Activated CD4-positive, alpha-beta memory T cell treated with anti-CD3 and anti-CD28 coated beads for 36 hours (primary cell): ENCODE data around the gene FUBP3. TPM values are rescaled to one million over a fixed set of nuclear protein-coding genes. Genes with fewer than 3 reads are reported as not detected.
"Not testable (repeated sequence)": the region's sequence is repeated elsewhere in the genome, so short reads cannot be mapped to it uniquely, and the experiment has no call there.

ENCODE experiments used
- CTCF ChIA-PET: fragments of 350-600 bp; sonication (Branson Sonifier 250); formaldehyde crosslinking; loops from one replicate; lab custom pipeline; 2021; ENCODE audit warnings: antibody characterized with exemption, inconsistent platforms; lab: Charles Lee
- POLR2A ChIA-PET: fragments of 350-600 bp; sonication (Branson Sonifier 250); formaldehyde crosslinking; loops from one replicate; lab custom pipeline; 2021; ENCODE audit warnings: antibody characterized with exemption; lab: Charles Lee
- DNase-seq: peaks from one replicate; pipeline ENCODE4 v3.0.0-alpha.2; 2020
- H3K27ac Mint-ChIP-seq: one replicate; pipeline ENCODE4 v1.8.0; 2021; ENCODE audit warnings: mixed read lengths
- H3K27me3 Mint-ChIP-seq: one replicate; pipeline ENCODE4 v1.8.0; 2021; ENCODE audit warnings: mixed read lengths
- H3K36me3 Mint-ChIP-seq: one replicate; pipeline ENCODE4 v1.8.0; 2021; ENCODE audit warnings: mixed read lengths
- H3K4me1 Mint-ChIP-seq: one replicate; pipeline ENCODE4 v1.8.0; 2021; ENCODE audit warnings: low read depth, mixed read lengths
- H3K4me3 Mint-ChIP-seq: one replicate; pipeline ENCODE4 v1.8.0; 2021; ENCODE audit warnings: mild to moderate bottlenecking, mixed read lengths
- H3K9me3 Mint-ChIP-seq: one replicate; pipeline ENCODE4 v1.8.0; 2021; ENCODE audit warnings: mixed read lengths
- intact Hi-C: fragments of 100-400 bp; cut with micrococcal nuclease; formaldehyde crosslinking; loops from one replicate; pipeline ENCODE4 v1.15.1; 2023
- total RNA-seq, 2 experiments: library from RNA; stranded (reverse); gene quantifications; one replicate each; pipeline ENCODE4 v1.2.3, GENCODE V29; 2021

Gene FUBP3
- total RNA-seq, 2 experiments from 2014 or later, result 31.8 to 37.5 TPM

GRCh38 chr9:130562525-130562924, 16.9 kb upstream of the FUBP3 start:
- H3K9me3 Mint-ChIP-seq, intact Hi-C loops, CTCF ChIA-PET, H3K4me3 Mint-ChIP-seq, H3K27me3 Mint-ChIP-seq, H3K4me1 Mint-ChIP-seq, POLR2A ChIA-PET, H3K27ac Mint-ChIP-seq, H3K36me3 Mint-ChIP-seq, DNase-seq: not testable (repeated sequence)

GRCh38 chr9:130563797-130564196, 15.6 kb upstream of the FUBP3 start:
- intact Hi-C loops, result no loop called here
- CTCF ChIA-PET, result no interaction called here
- no peaks in the 10 kb centered on the region for H3K36me3 Mint-ChIP-seq
- DNase-seq, result no peak
- no peaks in the 10 kb centered on the region for H3K4me1 Mint-ChIP-seq
- POLR2A ChIA-PET, result no interaction called here
- no peaks in the 10 kb centered on the region for H3K9me3 Mint-ChIP-seq
- peaks cover 6% of the 10 kb centered on the region for H3K27me3 Mint-ChIP-seq
- H3K4me3 Mint-ChIP-seq, result no peak overlapping the region
- no peak overlapping the region for H3K27ac Mint-ChIP-seq

- ChIA-PET CTCF (no interaction called here), POLR2A (no interaction called here)
- Mint-ChIP-seq H3K9me3 (no peaks in the 10 kb centered on the region), H3K4me3 (no peak overlapping the region), H3K27me3 (peaks cover 6% of the 10 kb centered on the region), H3K27ac (no peak overlapping the region), H3K36me3 (no peaks in the 10 kb centered on the region), H3K4me1 (no peaks in the 10 kb centered on the region)
- intact Hi-C loops, result no loop called here
- DNase-seq, result no peak
Observed at GRCh38 chr9:130565792-130566191, 13.6 kb upstream of the FUBP3 start.

GRCh38 chr9:130570208-130570607, 9.2 kb upstream of the FUBP3 start:
- DNase-seq, result no peak
- no peaks in the 10 kb centered on the region for H3K4me1 Mint-ChIP-seq
- no peak overlapping the region for H3K4me3 Mint-ChIP-seq
- no peak overlapping the region for H3K27ac Mint-ChIP-seq
- POLR2A ChIA-PET, result no interaction called here
- H3K27me3 Mint-ChIP-seq, result no peaks in the 10 kb centered on the region
- intact Hi-C loops, result no loop called here
- no peaks in the 10 kb centered on the region for H3K36me3 Mint-ChIP-seq
- H3K9me3 Mint-ChIP-seq, result no peaks in the 10 kb centered on the region
- CTCF ChIA-PET, result no interaction called here

GRCh38 chr9:130575514-130575913, 3.9 kb upstream of the FUBP3 start:
- H3K9me3 Mint-ChIP-seq, result no peaks in the 10 kb centered on the region
- H3K4me3 Mint-ChIP-seq, result no peak overlapping the region
- ChIA-PET POLR2A (no interaction called here), CTCF (interaction anchor here (0.9 kb wide), 1 partner anchor 14 kb away, joined by 3 read pairs; no protein-coding TSS in a partner anchor)
- H3K36me3 Mint-ChIP-seq, result no peaks in the 10 kb centered on the region
- no peaks in the 10 kb centered on the region for H3K27me3 Mint-ChIP-seq
- intact Hi-C loops, result loop anchor here (5.0 kb wide), 1 partner anchor 333 kb away; no protein-coding TSS in a partner anchor
- DNase-seq, result no peak
- peaks cover 18% of the 10 kb centered on the region for H3K4me1 Mint-ChIP-seq
- no peak overlapping the region for H3K27ac Mint-ChIP-seq

GRCh38 chr9:130576176-130576575, 3.2 kb upstream of the FUBP3 start:
- Mint-ChIP-seq H3K27ac (no peak overlapping the region), H3K9me3 (no peaks in the 10 kb centered on the region), H3K27me3 (no peaks in the 10 kb centered on the region), H3K36me3 (no peaks in the 10 kb centered on the region), H3K4me3 (no peak overlapping the region), H3K4me1 (peaks cover 25% of the 10 kb centered on the region)
- no peak for DNase-seq
- intact Hi-C loops, result loop anchor here (5.0 kb wide), 1 partner anchor 334 kb away; no protein-coding TSS in a partner anchor
- POLR2A ChIA-PET, result no interaction called here
- CTCF ChIA-PET, result interaction anchor here (0.9 to 1.5 kb wide), 2 partner anchors 13 to 106 kb away, joined by 3 read pairs; no protein-coding TSS in a partner anchor

- Mint-ChIP-seq H3K27me3 (no peaks in the 10 kb centered on the region), H3K27ac (peak overlapping the region; percentile 80), H3K9me3 (no peaks in the 10 kb centered on the region), H3K4me1 (peaks cover 40% of the 10 kb centered on the region), H3K4me3 (peak overlapping the region; percentile 85), H3K36me3 (peaks cover 2% of the 10 kb centered on the region)
- CTCF ChIA-PET, result interaction anchor here (0.6 kb wide), 2 partner anchors 11 to 364 kb away, joined by 4 to 5 read pairs; no protein-coding TSS in a partner anchor
- no peak for DNase-seq
- intact Hi-C loops, result loop anchor here (5.0 kb wide), 2 partner anchors 102 to 338 kb away; no protein-coding TSS in a partner anchor
- POLR2A ChIA-PET, result interaction anchor here (1.5 to 1.6 kb wide), 2 partner anchors 12 to 14 kb away, joined by 3 to 4 read pairs; no protein-coding TSS in a partner anchor
Observed at GRCh38 chr9:130579738-130580463, 524 bp downstream of the FUBP3 start.

- ChIA-PET CTCF (no interaction called here), POLR2A (no interaction called here)
- intact Hi-C loops, result loop anchor here (5.0 kb wide), 1 partner anchor 101 kb away; no protein-coding TSS in a partner anchor
- Mint-ChIP-seq H3K4me3 (no peak overlapping the region), H3K4me1 (peaks cover 45% of the 10 kb centered on the region), H3K9me3 (no peaks in the 10 kb centered on the region), H3K36me3 (peaks cover 3% of the 10 kb centered on the region), H3K27me3 (no peaks in the 10 kb centered on the region), H3K27ac (no peak overlapping the region)
- no peak for DNase-seq
Observed at GRCh38 chr9:130581766-130582165, 2.4 kb downstream of the FUBP3 start.

- H3K36me3 Mint-ChIP-seq, result peaks cover 3% of the 10 kb centered on the region
- no peaks in the 10 kb centered on the region for H3K9me3 Mint-ChIP-seq
- H3K4me1 Mint-ChIP-seq, result peaks cover 38% of the 10 kb centered on the region
- ChIA-PET POLR2A (no interaction called here), CTCF (no interaction called here)
- intact Hi-C loops, result loop anchor here (5.0 kb wide), 1 partner anchor 99 kb away; no protein-coding TSS in a partner anchor
- H3K4me3 Mint-ChIP-seq, result no peak overlapping the region
- no peaks in the 10 kb centered on the region for H3K27me3 Mint-ChIP-seq
- no peak for DNase-seq
- no peak overlapping the region for H3K27ac Mint-ChIP-seq
Observed at GRCh38 chr9:130583271-130583670, 3.9 kb downstream of the FUBP3 start.

- Mint-ChIP-seq H3K4me1 (peaks cover 22% of the 10 kb centered on the region), H3K9me3 (no peaks in the 10 kb centered on the region), H3K27ac (no peak overlapping the region), H3K36me3 (peaks cover 2% of the 10 kb centered on the region), H3K27me3 (no peaks in the 10 kb centered on the region), H3K4me3 (no peak overlapping the region)
- intact Hi-C loops, result no loop called here
- CTCF ChIA-PET, result interaction anchor here (1.4 kb wide), 1 partner anchor 94 kb away, joined by 4 read pairs; no protein-coding TSS in a partner anchor
- POLR2A ChIA-PET, result no interaction called here
- DNase-seq, result no peak
Observed at GRCh38 chr9:130587921-130588320, 8.5 kb downstream of the FUBP3 start.

GRCh38 chr9:130588416-130588815, 9.0 kb downstream of the FUBP3 start:
- no peak overlapping the region for H3K27ac Mint-ChIP-seq
- DNase-seq, result no peak
- ChIA-PET POLR2A (no interaction called here), CTCF (interaction anchor here (1.3 to 1.4 kb wide), 2 partner anchors 12 to 94 kb away, joined by 3 to 4 read pairs; no protein-coding TSS in a partner anchor)
- no peaks in the 10 kb centered on the region for H3K9me3 Mint-ChIP-seq
- H3K4me1 Mint-ChIP-seq, result peaks cover 18% of the 10 kb centered on the region
- no peaks in the 10 kb centered on the region for H3K27me3 Mint-ChIP-seq
- H3K36me3 Mint-ChIP-seq, result peaks cover 2% of the 10 kb centered on the region
- intact Hi-C loops, result no loop called here
- no peak overlapping the region for H3K4me3 Mint-ChIP-seq

GRCh38 chr9:130589754-130590153, 10.4 kb downstream of the FUBP3 start:
- CTCF ChIA-PET, result interaction anchor here (1.3 kb wide), 1 partner anchor 14 kb away, joined by 3 read pairs; no protein-coding TSS in a partner anchor
- H3K27ac Mint-ChIP-seq, result no peak overlapping the region

More at GRCh38 chr9:130589754-130590153, 10.4 kb downstream of the FUBP3 start:
- Mint-ChIP-seq H3K27me3 (no peaks in the 10 kb centered on the region), H3K4me1 (peaks cover 18% of the 10 kb centered on the region), H3K4me3 (no peak overlapping the region), H3K9me3 (no peaks in the 10 kb centered on the region), H3K36me3 (peaks cover 2% of the 10 kb centered on the region)
- no peak for DNase-seq
- intact Hi-C loops, result no loop called here
- POLR2A ChIA-PET, result no interaction called here
